ENCODE data around the gene NPSR1. TPM values are rescaled to one million over a fixed set of nuclear protein-coding genes. Genes with fewer than 3 reads are reported as not detected.

NPSR1 gene
- total RNA-seq, 2 donors from 2014 or later = not detected

DNA sequence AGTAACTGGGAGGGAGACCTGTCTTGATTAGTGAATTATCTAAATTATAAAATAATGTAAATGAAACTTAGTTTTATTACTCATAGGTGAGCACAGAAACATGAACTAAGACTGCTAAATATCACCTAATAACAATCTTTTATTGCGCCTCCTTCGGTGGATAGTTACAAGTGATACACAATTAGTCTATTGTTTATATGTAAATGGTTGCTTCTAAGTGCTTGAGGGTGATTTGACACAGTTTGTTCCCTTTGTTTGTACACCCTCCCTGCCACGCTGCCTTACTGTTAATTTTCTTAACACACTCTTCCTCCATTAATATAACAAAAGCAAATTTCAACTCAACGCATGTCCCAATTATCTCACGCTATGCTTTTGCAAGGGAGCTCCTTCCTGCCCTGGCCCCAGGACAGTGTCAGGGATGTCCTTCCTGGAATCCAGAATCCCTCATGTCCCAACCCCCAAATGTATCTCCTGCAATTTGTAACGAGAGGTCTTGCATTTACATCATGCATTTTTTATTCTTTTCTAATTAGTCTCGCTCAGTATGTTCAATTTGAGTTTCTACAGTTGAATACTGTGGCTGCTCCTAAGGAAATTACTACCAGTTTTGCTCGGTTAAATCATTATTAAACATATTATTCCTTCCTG is 4.2 kb downstream of the NPSR1 start:
- Histone ChIP-seq H3K36me3 (no peaks in the 10 kb centered on the region), H3K4me1 (ENCODE audit: control insufficient read depth in 1 of 2, low read depth in 2 of 2) (no peaks in the 10 kb centered on the region), H3K27ac (no peak overlapping the region), H3K9me3 (no peaks in the 10 kb centered on the region), H3K27me3 (replicated peaks; ENCODE audit: insufficient read depth) (no peaks in the 10 kb centered on the region), H3K4me3 (no peak overlapping the region)
- no peak for DNase-seq (ENCODE audit: low spot score)
- no peak for ATAC-seq (ENCODE audit: insufficient number of reproducible peaks, low FRiP score, low read depth)
- TF ChIP-seq, protein P1, sequence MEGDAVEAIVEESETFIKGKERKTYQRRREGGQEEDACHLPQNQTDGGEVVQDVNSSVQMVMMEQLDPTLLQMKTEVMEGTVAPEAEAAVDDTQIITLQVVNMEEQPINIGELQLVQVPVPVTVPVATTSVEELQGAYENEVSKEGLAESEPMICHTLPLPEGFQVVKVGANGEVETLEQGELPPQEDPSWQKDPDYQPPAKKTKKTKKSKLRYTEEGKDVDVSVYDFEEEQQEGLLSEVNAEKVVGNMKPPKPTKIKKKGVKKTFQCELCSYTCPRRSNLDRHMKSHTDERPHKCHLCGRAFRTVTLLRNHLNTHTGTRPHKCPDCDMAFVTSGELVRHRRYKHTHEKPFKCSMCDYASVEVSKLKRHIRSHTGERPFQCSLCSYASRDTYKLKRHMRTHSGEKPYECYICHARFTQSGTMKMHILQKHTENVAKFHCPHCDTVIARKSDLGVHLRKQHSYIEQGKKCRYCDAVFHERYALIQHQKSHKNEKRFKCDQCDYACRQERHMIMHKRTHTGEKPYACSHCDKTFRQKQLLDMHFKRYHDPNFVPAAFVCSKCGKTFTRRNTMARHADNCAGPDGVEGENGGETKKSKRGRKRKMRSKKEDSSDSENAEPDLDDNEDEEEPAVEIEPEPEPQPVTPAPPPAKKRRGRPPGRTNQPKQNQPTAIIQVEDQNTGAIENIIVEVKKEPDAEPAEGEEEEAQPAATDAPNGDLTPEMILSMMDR (IDR thresholded peaks at IDR 0.05) = no peak

DNA sequence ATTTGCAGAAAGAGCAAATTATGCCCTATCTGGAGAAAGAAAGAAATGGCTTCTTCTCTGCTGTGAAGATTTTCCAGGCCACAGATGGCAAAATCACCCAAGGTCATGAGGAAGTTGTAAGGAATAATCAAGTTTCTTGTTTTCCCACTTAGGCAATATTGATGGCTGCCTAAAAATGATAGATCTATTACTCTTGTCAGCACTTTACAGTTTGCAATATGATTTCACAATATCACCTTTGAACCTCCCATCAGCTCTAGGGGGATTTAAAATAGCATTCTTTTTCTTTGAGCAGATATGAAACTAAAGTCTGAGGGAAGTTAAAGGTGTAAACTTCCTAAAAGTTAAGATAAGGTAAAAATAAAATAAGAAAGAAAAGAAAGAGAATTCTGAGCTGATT is 6.7 kb downstream of the NPSR1 start:
- DNase-seq (ENCODE audit: low spot score) (no peak), ATAC-seq (ENCODE audit: insufficient number of reproducible peaks, low FRiP score, low read depth) (no peak)
- H3K36me3 ChIP-seq = no peaks in the 10 kb centered on the region
- H3K9me3 ChIP-seq = no peaks in the 10 kb centered on the region
- no peak overlapping the region for H3K27ac ChIP-seq
- H3K4me3 ChIP-seq = no peak overlapping the region
- H3K4me1 ChIP-seq (ENCODE audit: control insufficient read depth in 1 of 2, low read depth in 2 of 2) = no peaks in the 10 kb centered on the region
- TF ChIP-seq, protein P1 (IDR thresholded peaks at IDR 0.05) = no peak
- H3K27me3 ChIP-seq (replicated peaks; ENCODE audit: insufficient read depth) = no peaks in the 10 kb centered on the region

DNA sequence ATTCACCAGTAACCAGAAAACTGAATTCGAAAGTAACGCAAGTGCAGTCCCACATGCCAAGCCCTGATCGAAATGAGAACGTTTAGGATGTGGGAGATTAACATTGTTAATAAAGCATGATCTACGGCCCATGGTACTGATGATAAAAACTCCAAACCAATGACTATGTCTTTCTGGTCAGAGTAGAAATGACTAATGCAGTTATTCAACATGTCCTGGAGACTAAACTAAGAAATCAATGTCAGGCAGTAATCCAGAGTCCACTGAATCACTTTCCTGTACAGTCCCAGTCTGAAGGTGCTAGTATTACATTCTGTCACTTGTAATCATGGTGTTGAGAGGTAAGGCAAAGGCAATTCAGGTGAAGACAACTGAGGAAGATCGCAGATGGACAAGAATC is 14.4 kb downstream of the NPSR1 start:
- no peaks in the 10 kb centered on the region for H3K27me3 ChIP-seq (replicated peaks; ENCODE audit: insufficient read depth)
- no peak for DNase-seq (ENCODE audit: low spot score)
- no peaks in the 10 kb centered on the region for H3K4me1 ChIP-seq (ENCODE audit: control insufficient read depth in 1 of 2, low read depth in 2 of 2)
- no peak for ATAC-seq (ENCODE audit: insufficient number of reproducible peaks, low FRiP score, low read depth)
- H3K9me3 ChIP-seq = no peaks in the 10 kb centered on the region
- H3K4me3 ChIP-seq = no peak overlapping the region
- TF ChIP-seq, protein P1 (IDR thresholded peaks at IDR 0.05) = no peak
- no peaks in the 10 kb centered on the region for H3K36me3 ChIP-seq
- H3K27ac ChIP-seq = no peak overlapping the region

DNA sequence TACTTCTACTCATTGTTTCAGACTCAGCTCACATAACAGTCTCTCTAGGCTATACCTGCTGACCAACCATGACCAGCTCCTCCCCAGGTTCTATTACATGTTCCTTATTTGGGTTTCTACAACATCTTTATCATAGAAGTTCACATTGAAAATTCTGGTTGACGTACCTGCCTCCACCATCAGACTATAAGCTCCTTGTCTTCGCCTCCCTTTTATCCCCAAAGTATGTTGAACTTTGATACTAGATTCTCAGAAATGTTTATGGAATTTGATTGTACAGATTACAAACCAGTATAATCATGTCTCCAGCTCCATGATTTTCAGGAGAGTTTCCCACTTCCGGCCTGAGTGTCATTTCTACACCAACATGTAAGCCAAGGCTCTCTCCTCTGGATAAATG is 15.0 kb downstream of the NPSR1 start:
- no peak for ATAC-seq (ENCODE audit: insufficient number of reproducible peaks, low FRiP score, low read depth)
- TF ChIP-seq, protein P1 (IDR thresholded peaks at IDR 0.05) = no peak

DNA sequence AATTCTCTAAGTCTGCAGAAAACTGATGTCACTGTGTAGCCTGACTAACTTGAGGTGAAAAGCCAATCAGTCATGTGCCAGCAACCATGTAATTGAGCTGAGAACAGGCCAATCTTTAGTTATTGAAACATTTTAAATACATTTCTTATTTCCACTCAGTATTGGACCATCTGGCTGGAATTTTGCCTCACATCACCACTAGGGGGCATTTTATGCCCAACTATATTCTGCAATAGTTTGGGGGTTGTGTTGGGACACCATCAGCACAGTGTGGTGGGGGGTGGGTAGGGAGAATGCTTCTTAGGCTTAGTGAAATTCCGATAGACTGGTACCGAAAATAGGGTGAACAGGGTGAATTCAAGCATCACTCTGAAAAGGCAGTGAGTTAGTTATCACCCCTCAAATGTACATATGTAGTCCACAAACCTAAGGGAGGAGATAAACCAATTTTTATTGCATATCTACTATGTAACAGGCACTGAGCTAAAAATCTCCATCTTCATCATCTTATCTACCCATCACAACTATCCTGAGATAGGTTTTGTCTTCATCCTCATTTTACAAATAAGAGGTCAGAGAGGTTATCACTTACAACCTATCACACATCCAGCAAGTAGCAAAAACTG is 17.8 kb downstream of the NPSR1 start:
- Histone ChIP-seq H3K27ac (no peak overlapping the region), H3K9me3 (no peaks in the 10 kb centered on the region), H3K36me3 (no peaks in the 10 kb centered on the region), H3K27me3 (replicated peaks; ENCODE audit: insufficient read depth) (no peaks in the 10 kb centered on the region), H3K4me3 (no peak overlapping the region), H3K4me1 (ENCODE audit: control insufficient read depth in 1 of 2, low read depth in 2 of 2) (no peaks in the 10 kb centered on the region)
- DNase-seq (ENCODE audit: low spot score) (no peak), ATAC-seq (ENCODE audit: insufficient number of reproducible peaks, low FRiP score, low read depth) (no peak)
- TF ChIP-seq, protein P1 (IDR thresholded peaks at IDR 0.05) = no peak

More for the DNA sequence above, 15.0 kb downstream of the NPSR1 start:
- H3K4me1 ChIP-seq (ENCODE audit: control insufficient read depth in 1 of 2, low read depth in 2 of 2) = no peaks in the 10 kb centered on the region
- H3K4me3 ChIP-seq = no peak overlapping the region
- no peaks in the 10 kb centered on the region for H3K9me3 ChIP-seq
- DNase-seq (ENCODE audit: low spot score) = no peak
- H3K27ac ChIP-seq = no peak overlapping the region
- no peaks in the 10 kb centered on the region for H3K27me3 ChIP-seq (replicated peaks; ENCODE audit: insufficient read depth)
- no peaks in the 10 kb centered on the region for H3K36me3 ChIP-seq
